ENCODE results near the gene IGSF9B.

The IGSF9B gene

GRCh38 chr11:133896642-133897330 is 60.0 kb downstream of the IGSF9B start:
- TF ChIP-seq, protein P1, sequence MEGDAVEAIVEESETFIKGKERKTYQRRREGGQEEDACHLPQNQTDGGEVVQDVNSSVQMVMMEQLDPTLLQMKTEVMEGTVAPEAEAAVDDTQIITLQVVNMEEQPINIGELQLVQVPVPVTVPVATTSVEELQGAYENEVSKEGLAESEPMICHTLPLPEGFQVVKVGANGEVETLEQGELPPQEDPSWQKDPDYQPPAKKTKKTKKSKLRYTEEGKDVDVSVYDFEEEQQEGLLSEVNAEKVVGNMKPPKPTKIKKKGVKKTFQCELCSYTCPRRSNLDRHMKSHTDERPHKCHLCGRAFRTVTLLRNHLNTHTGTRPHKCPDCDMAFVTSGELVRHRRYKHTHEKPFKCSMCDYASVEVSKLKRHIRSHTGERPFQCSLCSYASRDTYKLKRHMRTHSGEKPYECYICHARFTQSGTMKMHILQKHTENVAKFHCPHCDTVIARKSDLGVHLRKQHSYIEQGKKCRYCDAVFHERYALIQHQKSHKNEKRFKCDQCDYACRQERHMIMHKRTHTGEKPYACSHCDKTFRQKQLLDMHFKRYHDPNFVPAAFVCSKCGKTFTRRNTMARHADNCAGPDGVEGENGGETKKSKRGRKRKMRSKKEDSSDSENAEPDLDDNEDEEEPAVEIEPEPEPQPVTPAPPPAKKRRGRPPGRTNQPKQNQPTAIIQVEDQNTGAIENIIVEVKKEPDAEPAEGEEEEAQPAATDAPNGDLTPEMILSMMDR (IDR thresholded peaks at IDR 0.05; ENCODE audit: low read depth, low read length, missing control alignments), result no peak
- no peak overlapping the region for H3K4me3 ChIP-seq (ENCODE audit: low read depth, low read length)
- no peak for DNase-seq (ENCODE audit: low read depth)

- H3K4me3 ChIP-seq (ENCODE audit: low read depth, low read length), result no peak overlapping the region
- no peak for DNase-seq (ENCODE audit: low read depth)
- TF ChIP-seq, protein P1 (IDR thresholded peaks at IDR 0.05; ENCODE audit: low read depth, low read length, missing control alignments), result no peak
Observed at GRCh38 chr11:133896028-133896427, 60.7 kb downstream of the IGSF9B start.

GRCh38 chr11:133895551-133895950 is 61.2 kb downstream of the IGSF9B start:
- H3K4me3 ChIP-seq (ENCODE audit: low read depth, low read length), result no peak overlapping the region
- TF ChIP-seq, protein P1 (IDR thresholded peaks at IDR 0.05; ENCODE audit: low read depth, low read length, missing control alignments), result no peak
- DNase-seq (ENCODE audit: low read depth), result no peak

DNA sequence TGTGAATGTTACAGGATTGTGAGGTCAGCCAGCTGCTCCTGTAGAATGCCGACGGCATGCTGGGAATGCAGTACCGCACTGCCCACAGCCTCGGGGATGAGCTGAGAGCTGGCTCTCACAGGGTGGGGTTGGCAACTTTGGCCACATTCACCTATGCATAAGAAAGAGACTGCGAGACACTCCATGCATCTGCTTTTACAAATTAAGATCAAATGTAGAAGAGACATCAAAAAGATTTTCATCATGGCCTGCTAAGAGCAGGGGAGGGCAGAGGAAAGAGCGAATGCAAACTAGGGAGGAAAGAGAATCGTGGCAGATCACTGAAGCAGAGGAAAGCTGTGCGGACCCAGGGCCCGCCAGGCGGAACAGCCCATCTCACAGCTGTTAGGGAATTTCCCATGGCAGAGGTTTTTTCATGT is 61.7 kb downstream of the IGSF9B start:
- no peak for DNase-seq (ENCODE audit: low read depth)
- TF ChIP-seq, protein P1 (IDR thresholded peaks at IDR 0.05; ENCODE audit: low read depth, low read length, missing control alignments), result no peak
- H3K4me3 ChIP-seq (ENCODE audit: low read depth, low read length), result no peak overlapping the region

GRCh38 chr11:133893381-133893780 is 63.4 kb downstream of the IGSF9B start:
- DNase-seq (ENCODE audit: low read depth), result no peak
- TF ChIP-seq, protein P1 (IDR thresholded peaks at IDR 0.05; ENCODE audit: low read depth, low read length, missing control alignments), result no peak
- no peak overlapping the region for H3K4me3 ChIP-seq (ENCODE audit: low read depth, low read length)

GRCh38 chr11:133892584-133893380 is 64.0 kb downstream of the IGSF9B start:
- no peak overlapping the region for H3K4me3 ChIP-seq (ENCODE audit: low read depth, low read length)
- DNase-seq (ENCODE audit: low read depth), result no peak
- TF ChIP-seq, protein P1 (IDR thresholded peaks at IDR 0.05; ENCODE audit: low read depth, low read length, missing control alignments), result no peak
